Activated CD4-positive, alpha-beta T cell treated with anti-CD3 and anti-CD28 coated beads, Interleukin-2, amount 10 ng/mL, durations not matched to agents 7 days and 5 days (primary cell): ENCODE data around the gene FBXW8. TPM values are rescaled to one million over a fixed set of nuclear protein-coding genes. Genes with fewer than 3 reads are reported as not detected.

Experiments used
- CTCF ChIA-PET: fragments of 350-600 bp; sonication (Branson Sonifier 250); formaldehyde crosslinking; loops from one replicate; lab custom pipeline; 2021; ENCODE audit warnings: antibody characterized with exemption; lab: Charles Lee
- POLR2A ChIA-PET: fragments of 350-600 bp; sonication (Branson Sonifier 250); formaldehyde crosslinking; loops from one replicate; lab custom pipeline; 2021; ENCODE audit warnings: antibody characterized with exemption; lab: Charles Lee
- DNase-seq: peaks from one replicate; pipeline ENCODE4 v3.0.0-alpha.2; 2020
- H3K27ac Mint-ChIP-seq: one replicate; pipeline ENCODE4 v1.8.0; 2021; ENCODE audit warnings: mild to moderate bottlenecking, moderate library complexity, mixed read lengths
- H3K27me3 Mint-ChIP-seq: one replicate; pipeline ENCODE4 v1.8.0; 2021; ENCODE audit warnings: mixed read lengths
- H3K36me3 Mint-ChIP-seq: one replicate; pipeline ENCODE4 v1.8.0; 2021; ENCODE audit warnings: low read depth, mixed read lengths
- H3K4me1 Mint-ChIP-seq: one replicate; pipeline ENCODE4 v1.8.0; 2021; ENCODE audit warnings: mixed read lengths
- H3K4me3 Mint-ChIP-seq: one replicate; pipeline ENCODE4 v1.8.0; 2021; ENCODE audit warnings: mild to moderate bottlenecking, moderate library complexity, mixed read lengths
- H3K9me3 Mint-ChIP-seq: one replicate; pipeline ENCODE4 v1.8.0; 2021; ENCODE audit warnings: mixed read lengths
- total RNA-seq, 2 experiments: library from RNA; stranded (reverse); gene quantifications; one replicate each; pipeline ENCODE4 v1.2.3, GENCODE V29; 2021

The FBXW8 gene
- total RNA-seq, 2 experiments from 2014 or later = 12.5 to 13.2 TPM

DNA sequence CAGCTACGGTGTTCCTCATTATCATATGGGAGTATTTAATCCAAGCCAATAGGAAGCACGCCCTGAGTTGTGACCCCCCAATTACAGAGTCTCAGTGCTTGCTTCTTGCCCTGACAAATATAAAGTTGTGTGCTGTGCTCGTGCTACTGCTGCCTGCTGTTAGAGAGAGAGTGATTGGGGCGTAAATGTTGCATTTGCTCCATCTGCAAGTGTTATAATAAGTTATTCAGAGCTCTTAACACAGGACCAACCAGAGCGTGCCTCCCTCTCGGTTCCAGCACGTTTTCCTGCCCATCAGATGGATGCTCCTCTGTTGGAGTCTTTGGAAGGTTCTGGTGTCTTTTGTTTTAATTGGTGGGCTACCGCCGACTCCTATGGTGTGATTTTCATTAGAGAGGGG, 107.1 kb downstream of the FBXW8 start:
- Mint-ChIP-seq H3K36me3 (peaks cover 37% of the 10 kb centered on the region), H3K27ac (no peak overlapping the region), H3K27me3 (no peaks in the 10 kb centered on the region), H3K9me3 (peaks cover 17% of the 10 kb centered on the region), H3K4me1 (no peaks in the 10 kb centered on the region), H3K4me3 (no peak overlapping the region)
- no peak for DNase-seq
- ChIA-PET CTCF (no interaction called here), POLR2A (no interaction called here)

DNA sequence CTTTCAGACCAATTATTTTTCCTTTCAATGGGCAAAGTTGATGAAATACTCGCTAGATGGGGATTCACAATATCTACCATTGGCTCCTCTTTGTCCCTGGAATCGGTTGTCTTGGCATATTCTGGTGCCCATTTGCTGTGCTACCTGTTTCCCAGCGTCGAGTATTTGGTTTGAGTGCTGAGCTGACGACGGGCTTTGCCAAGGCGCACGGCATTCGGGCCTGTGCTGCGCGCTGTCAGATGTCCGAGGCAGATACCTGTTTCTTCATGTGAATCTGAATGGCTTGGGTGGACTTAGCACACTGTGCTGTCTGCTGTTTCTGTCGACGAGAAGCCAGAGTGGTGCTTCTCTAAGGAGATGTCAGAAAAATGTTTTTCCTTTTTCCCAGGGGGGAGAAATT, 107.5 kb downstream of the FBXW8 start:
- Mint-ChIP-seq H3K27ac (no peak overlapping the region), H3K27me3 (no peaks in the 10 kb centered on the region), H3K36me3 (peaks cover 32% of the 10 kb centered on the region), H3K9me3 (peaks cover 14% of the 10 kb centered on the region), H3K4me1 (no peaks in the 10 kb centered on the region), H3K4me3 (no peak overlapping the region)
- CTCF ChIA-PET = no interaction called here
- POLR2A ChIA-PET = no interaction called here
- no peak for DNase-seq

DNA sequence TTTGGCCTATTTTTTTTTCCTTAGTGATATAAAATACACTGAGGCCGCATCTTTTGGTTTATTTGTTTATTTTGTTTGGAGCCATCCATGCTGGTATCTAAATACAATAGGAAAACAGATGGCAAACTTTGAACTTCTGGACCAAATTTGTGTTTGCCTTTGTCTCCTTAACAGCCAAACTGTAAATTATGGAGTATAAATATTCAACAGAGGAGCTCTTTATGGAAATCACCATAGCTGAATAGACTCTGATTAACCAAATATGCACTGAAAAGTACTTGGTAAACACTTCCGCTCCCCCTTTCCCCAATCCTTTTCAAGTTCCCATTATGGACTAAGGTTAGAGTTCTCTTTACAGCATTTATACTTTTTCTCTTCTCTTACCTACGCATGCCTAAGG, 107.9 kb downstream of the FBXW8 start:
- POLR2A ChIA-PET = no interaction called here
- Mint-ChIP-seq H3K4me1 (no peaks in the 10 kb centered on the region), H3K27ac (no peak overlapping the region), H3K4me3 (no peak overlapping the region), H3K27me3 (no peaks in the 10 kb centered on the region), H3K36me3 (peaks cover 31% of the 10 kb centered on the region), H3K9me3 (peaks cover 13% of the 10 kb centered on the region)
- no peak for DNase-seq
- CTCF ChIA-PET = no interaction called here

DNA sequence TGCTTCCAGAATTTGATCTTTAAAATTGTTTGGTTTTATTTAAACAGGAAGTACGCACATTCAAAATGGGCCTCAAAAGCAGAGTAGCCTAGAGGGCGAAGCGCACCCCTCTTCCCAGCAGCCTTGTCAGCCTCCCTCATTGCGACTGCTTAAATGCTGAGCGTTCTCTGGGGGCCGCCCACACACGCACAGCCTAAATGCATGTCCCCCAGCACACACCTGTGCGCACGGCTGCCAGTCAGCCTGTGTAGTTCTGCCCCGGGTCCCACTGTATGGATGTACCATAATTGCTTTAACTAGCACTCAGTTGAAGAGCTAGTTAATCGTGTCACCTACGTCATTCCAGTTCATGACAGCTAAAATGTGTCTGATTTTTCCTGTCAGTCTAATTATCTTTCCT, 109.1 kb downstream of the FBXW8 start:
- CTCF ChIA-PET = no interaction called here
- Mint-ChIP-seq H3K4me3 (no peak overlapping the region), H3K27ac (no peak overlapping the region), H3K27me3 (no peaks in the 10 kb centered on the region), H3K9me3 (peaks cover 8% of the 10 kb centered on the region), H3K36me3 (peaks cover 19% of the 10 kb centered on the region), H3K4me1 (no peaks in the 10 kb centered on the region)
- POLR2A ChIA-PET = no interaction called here
- DNase-seq = no peak

DNA sequence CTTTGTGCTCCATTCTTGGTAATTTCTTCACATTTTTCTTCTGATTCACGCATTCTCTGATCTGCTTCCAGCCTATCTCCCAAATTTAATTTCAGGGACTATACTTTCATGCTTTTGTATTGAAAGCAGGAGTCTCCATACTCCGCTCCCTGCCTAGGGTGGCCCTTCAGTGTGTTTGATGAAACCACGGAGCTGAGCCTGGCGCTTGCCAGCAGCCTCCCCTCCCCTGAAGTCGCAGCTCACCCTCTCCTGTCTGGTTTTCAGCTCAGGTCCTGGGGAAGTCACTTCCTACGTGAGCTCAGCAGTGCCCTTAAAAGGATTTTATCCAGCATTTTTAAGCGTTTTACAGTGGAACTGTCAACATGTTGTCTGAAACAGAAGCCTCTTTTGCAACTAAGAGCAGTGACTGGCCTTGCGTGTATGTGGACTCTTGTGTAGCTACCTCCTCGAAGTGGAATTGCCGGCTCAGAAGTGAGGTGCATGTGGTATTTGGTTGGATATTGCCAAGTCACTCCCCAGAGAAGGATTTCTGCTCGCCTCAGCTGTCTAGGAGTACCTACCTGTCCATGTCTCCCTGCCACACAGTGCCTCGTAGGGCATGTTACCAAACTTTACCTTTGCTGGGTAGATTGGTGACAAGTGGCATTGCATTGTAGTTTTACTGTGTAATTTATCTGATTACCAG, 109.9 kb downstream of the FBXW8 start:
- Mint-ChIP-seq H3K36me3 (peaks cover 17% of the 10 kb centered on the region), H3K27me3 (no peaks in the 10 kb centered on the region), H3K4me1 (peaks cover 1% of the 10 kb centered on the region), H3K27ac (no peak overlapping the region), H3K4me3 (no peak overlapping the region), H3K9me3 (peaks cover 5% of the 10 kb centered on the region)
- no peak for DNase-seq
- ChIA-PET CTCF (no interaction called here), POLR2A (no interaction called here)

DNA sequence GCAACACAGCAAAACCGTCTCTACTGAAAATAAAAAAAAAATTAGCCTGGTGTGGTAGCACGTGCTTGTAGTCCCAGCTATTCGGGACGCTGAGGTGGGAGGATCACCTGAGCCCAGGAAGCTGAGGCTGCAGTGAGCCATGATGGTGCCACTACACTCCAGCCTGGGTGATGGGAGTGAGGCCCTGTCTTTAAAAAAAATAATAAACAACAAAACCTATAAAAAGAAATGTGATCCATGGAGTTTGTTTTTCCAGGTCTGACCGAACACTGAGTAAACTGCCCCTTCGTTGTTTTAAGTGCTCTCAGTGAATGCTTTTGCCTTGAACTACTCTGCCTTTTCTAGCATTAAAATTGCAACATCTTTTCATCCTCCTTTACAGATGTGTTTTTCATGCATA, 111.7 kb downstream of the FBXW8 start:
- ChIA-PET CTCF (interaction anchor here (1.7 kb wide), 1 partner anchor 98 kb away, joined by 4 read pairs; no protein-coding TSS in a partner anchor), POLR2A (no interaction called here)
- Mint-ChIP-seq H3K36me3 (peaks cover 9% of the 10 kb centered on the region), H3K27me3 (no peaks in the 10 kb centered on the region), H3K4me3 (no peak overlapping the region), H3K4me1 (peaks cover 1% of the 10 kb centered on the region), H3K27ac (no peak overlapping the region), H3K9me3 (no peaks in the 10 kb centered on the region)
- no peak for DNase-seq

DNA sequence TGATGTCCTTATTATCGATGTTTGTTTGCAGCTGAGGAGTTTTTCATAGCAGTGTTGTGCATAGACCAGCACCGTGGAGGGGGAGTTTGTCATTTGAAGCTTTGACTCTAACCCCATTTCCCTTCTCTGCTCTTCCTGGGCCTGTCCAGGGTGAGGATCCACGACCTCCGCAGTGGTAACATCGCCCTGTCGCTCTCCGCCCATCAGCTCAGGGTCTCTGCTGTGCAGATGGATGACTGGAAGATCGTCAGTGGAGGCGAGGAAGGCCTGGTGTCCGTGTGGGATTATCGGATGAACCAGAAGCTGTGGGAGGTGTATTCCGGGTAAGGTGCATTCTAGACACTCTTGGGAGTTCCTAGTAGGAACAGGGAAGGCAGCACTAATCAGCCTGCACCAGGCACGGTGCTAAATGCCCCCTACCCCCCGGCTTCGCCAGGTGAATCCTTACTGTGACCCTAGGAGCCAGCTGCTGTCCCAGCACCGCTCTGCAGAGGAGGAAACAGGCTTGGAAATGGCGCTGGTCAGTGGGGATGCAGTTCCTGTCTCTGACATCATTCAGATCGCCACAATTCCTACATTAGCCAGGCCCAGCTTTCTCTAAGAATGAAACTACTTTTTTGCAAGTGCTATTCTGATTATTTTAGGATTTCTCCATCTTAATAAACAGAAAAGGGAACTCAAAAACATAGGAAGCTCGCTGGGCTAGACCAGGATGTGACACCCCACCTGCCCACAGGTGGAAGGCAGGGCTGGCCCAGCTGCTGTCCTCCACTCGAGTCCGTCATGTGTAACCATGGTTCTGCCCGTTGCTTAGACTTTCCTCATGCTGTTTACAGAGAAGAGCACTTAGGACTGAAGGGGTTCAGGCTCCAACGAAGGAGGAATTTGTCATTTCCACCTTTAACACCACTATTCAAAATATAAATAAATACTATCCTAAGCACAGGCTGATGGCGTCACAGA, 113.5 kb downstream of the FBXW8 start:
- no peak for DNase-seq
- CTCF ChIA-PET = interaction anchor here (1.0 to 1.7 kb wide), 4 partner anchors 12 to 115 kb away, joined by 3 to 5 read pairs (median 4); no protein-coding TSS in a partner anchor
- Mint-ChIP-seq H3K27ac (no peak overlapping the region), H3K27me3 (no peaks in the 10 kb centered on the region), H3K4me3 (no peak overlapping the region), H3K36me3 (peaks cover 8% of the 10 kb centered on the region), H3K4me1 (peaks cover 1% of the 10 kb centered on the region), H3K9me3 (no peaks in the 10 kb centered on the region)
- POLR2A ChIA-PET = no interaction called here

DNA sequence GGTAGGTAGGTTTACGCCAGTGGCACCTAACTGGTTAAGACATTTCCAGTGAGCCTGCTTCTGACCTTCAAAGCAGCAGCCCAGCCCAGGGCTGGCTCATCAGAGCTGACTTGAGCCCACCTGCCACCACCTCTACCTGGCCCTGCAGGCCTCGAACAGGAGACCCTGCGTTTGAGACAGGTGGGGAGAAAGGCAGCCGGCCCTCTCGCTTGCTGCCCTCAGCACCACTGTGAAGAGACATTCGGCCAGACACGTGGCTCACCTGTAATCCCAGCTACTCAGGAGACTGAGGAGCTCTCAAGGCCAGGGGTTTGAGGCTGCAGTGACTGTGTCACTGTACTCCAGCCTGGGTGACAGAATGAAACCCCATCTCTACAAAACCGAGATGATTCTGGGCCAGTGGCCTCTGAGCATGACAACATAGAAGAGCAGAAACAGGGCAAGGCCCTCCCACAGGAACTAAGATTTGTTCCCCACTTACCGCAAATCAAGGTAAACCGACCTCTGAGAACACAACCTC, 114.3 kb downstream of the FBXW8 start:
- no peaks in the 10 kb centered on the region for H3K9me3 Mint-ChIP-seq
- no peaks in the 10 kb centered on the region for H3K27me3 Mint-ChIP-seq
- ChIA-PET CTCF (interaction anchor here (1.0 to 1.5 kb wide), 3 partner anchors 13 to 114 kb away, joined by 3 to 5 read pairs (median 3); partner anchors contain the start of gene TESC), POLR2A (no interaction called here)
- no peak overlapping the region for H3K4me3 Mint-ChIP-seq
- no peak for DNase-seq
- H3K27ac Mint-ChIP-seq = no peak overlapping the region
- peaks cover 1% of the 10 kb centered on the region for H3K4me1 Mint-ChIP-seq
- peaks cover 8% of the 10 kb centered on the region for H3K36me3 Mint-ChIP-seq

DNA sequence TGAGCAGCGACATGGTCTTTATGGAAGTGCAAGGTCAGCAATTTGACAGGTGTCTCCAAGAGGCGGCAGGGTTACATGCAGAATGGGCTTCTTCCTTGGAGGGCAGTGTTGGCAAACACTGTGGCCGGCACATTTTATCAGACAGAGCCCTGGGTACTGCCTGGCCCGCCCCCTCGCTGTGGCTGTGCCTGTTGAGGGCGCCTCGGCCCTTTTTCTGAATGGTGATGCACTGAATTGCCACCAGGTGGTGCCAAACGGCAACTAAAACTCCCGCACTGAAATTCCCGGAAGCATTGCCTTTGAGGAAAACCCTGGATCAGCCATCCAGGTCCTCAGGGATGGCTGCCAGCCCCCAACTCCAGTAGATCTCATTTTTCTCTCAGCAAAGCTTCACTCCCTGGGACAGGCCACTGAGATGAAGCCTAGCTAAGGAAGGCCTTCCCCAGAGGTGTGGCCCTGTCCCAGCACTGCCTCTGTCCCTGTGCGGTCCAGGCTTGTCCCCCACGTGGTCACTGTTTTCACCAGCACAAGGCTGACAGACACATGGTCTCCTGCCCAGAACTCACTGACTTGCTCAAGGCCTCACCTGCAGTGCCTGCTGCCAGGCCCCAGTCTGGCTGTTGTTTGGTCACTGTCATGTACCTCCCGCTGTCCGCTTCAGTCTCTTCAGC, 114.9 kb downstream of the FBXW8 start:
- ChIA-PET CTCF (interaction anchor here (0.5 to 1.5 kb wide), 5 partner anchors 36 to 114 kb away, joined by 3 read pairs; partner anchors contain the start of gene TESC), POLR2A (no interaction called here)
- Mint-ChIP-seq H3K4me1 (peaks cover 1% of the 10 kb centered on the region), H3K36me3 (peaks cover 8% of the 10 kb centered on the region), H3K27ac (no peak overlapping the region), H3K9me3 (no peaks in the 10 kb centered on the region), H3K27me3 (no peaks in the 10 kb centered on the region), H3K4me3 (no peak overlapping the region)
- peak; percentile 41 for DNase-seq

DNA sequence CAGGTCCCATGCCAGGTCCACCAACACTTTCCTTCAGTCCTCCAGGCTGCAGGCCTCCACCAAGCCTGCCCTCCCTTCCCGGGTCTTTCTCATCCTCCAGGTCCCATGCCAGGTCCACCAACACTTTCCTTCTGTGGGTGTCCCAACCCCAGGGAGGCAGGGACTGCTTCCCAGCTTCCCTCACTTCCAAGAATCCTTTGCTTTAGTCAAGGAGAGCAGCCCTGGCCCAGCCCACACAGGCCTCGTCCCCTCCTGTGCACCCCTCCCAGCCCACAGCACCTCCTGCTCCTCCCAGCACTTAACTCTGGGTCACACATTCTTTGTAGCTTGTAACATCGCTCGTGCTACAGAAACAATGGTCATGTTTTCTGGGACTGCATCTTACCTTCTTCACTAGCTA, 115.6 kb downstream of the FBXW8 start:
- peaks cover 1% of the 10 kb centered on the region for H3K4me1 Mint-ChIP-seq
- DNase-seq = no peak
- H3K27me3 Mint-ChIP-seq = no peaks in the 10 kb centered on the region
- no peaks in the 10 kb centered on the region for H3K9me3 Mint-ChIP-seq
- peaks cover 11% of the 10 kb centered on the region for H3K36me3 Mint-ChIP-seq
- ChIA-PET CTCF (interaction anchor here (0.5 to 1.5 kb wide), 5 partner anchors 35 to 263 kb away, joined by 3 read pairs; partner anchors contain the start of gene TESC), POLR2A (no interaction called here)
- H3K4me3 Mint-ChIP-seq = no peak overlapping the region
- H3K27ac Mint-ChIP-seq = no peak overlapping the region

DNA sequence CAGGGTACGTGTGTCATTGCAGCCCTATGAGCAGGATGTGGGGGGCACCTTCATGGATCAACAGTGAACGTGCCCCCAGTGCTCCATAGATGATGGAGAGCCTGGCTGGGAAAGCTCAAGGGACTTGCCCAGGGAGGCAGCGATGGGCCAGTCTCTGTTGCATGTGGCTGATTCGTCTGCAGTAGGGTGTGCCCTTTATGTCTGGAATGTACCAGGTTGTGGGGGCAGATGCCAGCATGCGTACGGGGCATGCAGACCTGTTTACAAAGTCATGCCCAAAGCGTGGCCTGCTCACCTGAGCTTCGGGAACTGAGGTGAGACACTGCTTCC, 116.1 kb downstream of the FBXW8 start:
- H3K27me3 Mint-ChIP-seq = no peaks in the 10 kb centered on the region
- CTCF ChIA-PET = interaction anchor here (0.6 to 1.1 kb wide), 3 partner anchors 88 to 263 kb away, joined by 3 read pairs; no protein-coding TSS in a partner anchor
- H3K36me3 Mint-ChIP-seq = peaks cover 11% of the 10 kb centered on the region
- no peak overlapping the region for H3K4me3 Mint-ChIP-seq
- POLR2A ChIA-PET = no interaction called here
- no peak overlapping the region for H3K27ac Mint-ChIP-seq
- DNase-seq = no peak
- no peaks in the 10 kb centered on the region for H3K9me3 Mint-ChIP-seq
- peaks cover 1% of the 10 kb centered on the region for H3K4me1 Mint-ChIP-seq

DNA sequence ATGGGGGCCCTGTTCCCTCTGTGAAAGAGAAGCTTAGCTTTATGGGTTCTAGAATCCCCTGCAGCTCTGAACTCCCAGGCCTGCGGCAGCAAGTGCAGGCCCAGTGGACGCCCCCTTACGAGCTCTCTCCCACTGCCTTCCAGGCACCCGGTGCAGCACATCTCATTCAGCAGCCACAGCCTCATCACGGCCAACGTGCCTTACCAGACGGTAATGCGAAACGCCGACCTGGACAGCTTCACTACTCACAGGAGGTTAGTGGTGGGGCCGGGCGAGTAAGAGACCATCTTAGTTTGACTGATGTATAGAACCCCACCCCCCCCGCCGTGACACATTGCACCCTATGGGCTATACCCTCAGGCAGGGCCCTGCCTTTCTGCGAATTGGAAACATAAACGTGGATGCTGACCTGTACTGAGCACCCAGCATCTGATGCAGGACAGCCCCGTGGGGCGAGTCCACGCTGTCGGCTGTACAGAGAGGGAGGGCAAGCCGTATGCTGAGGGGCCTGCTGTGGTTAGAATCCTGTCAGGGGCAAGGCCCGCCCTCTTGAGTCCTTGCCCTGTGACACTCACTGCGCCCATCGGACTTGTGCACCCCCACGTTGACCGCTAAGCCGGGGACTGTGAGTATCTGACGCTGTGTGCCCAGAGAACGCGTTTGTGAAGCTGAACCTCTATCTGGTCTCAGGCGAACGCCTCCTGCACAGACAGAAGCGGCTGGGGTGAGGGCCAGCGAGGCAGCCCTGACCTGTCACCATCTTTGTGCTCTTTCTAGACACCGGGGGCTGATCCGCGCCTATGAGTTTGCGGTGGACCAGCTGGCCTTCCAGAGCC, 116.7 kb downstream of the FBXW8 start:
- Mint-ChIP-seq H3K9me3 (no peaks in the 10 kb centered on the region), H3K4me3 (no peak overlapping the region), H3K4me1 (peaks cover 2% of the 10 kb centered on the region), H3K27me3 (no peaks in the 10 kb centered on the region), H3K27ac (no peak overlapping the region), H3K36me3 (peaks cover 11% of the 10 kb centered on the region)
- POLR2A ChIA-PET = no interaction called here
- no peak for DNase-seq
- CTCF ChIA-PET = interaction anchor here (0.6 kb wide), 1 partner anchor 87 kb away, joined by 3 read pairs; no protein-coding TSS in a partner anchor
